EL (cell line): Measurements from ENCODE around the gene ASAP3.

ENCODE experiments used
- DNase-seq: peaks from one replicate; pipeline ENCODE4 v3.0.0-alpha.2; 2016

Gene ASAP3

GRCh38 chr1:23483321-23484252 is at the start of gene ASAP3:
TSS of gene ASAP3 (minus strand) at chr1:23484179. CDS start at chr1:23484133, 46 bp downstream.
- peak; percentile 55 for DNase-seq

DNA sequence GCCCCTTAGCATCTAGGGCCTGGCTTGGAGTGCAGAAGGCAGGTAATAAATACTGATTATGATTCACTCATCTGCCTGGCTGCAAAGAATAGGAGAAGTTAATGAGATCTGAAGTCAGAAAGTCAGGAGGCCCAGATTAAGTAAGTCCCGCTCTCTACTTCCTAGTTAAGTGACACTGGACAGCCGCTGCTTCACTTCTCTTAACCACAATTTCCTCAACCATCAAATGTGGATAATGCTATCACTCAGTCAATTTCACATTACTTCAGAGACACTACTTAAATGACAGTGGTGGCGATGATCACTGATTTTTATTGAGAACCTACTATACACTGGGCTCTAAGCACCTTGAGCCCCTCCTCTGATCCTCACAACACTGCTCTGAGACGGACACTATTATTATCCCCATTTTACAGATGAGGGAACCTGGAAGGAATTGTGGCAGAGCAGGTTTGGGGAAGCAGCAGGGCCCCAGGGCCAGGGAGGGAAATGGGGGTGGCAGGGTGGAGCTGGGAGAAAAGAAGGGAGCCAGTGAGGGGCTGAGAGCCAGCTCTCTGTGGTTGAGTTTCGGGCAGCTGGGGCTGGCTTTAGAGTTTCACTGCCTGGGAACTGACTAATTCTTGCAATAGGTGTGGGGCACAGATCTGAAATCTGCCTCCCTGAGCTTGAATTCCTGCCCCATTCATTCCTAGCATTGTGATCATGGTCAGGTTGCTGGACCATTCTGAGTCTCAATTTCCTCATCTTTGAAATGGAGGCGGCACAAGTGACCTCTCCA is 49.5 kb upstream of the ASAP3 start:
- no peak for DNase-seq

DNA sequence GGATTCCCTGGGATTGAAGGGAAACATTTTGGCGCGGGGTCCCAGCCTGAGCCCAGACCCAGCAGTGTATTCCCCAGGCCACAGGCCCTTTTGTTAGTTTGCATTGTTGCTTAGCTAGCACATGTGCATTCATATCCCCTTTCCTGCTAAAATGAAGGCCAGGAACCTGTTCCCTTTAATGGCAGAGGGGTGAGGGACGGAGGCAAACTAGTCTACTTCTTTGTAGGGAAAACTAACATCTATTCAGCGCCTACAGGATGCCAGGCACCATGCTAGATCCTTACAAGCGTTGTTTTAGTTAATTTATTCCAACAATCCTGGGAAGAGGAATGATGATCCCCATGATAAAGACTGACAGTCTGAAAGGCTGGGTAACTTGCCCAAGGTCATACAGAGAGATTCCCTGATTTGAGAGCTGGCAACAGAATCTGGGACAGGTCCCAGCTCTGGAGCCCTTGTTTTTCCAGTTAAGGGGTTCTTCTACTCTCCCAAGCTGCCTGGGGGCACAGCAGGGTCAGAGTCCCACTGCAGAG is 47.6 kb upstream of the ASAP3 start:
- no peak for DNase-seq

DNA sequence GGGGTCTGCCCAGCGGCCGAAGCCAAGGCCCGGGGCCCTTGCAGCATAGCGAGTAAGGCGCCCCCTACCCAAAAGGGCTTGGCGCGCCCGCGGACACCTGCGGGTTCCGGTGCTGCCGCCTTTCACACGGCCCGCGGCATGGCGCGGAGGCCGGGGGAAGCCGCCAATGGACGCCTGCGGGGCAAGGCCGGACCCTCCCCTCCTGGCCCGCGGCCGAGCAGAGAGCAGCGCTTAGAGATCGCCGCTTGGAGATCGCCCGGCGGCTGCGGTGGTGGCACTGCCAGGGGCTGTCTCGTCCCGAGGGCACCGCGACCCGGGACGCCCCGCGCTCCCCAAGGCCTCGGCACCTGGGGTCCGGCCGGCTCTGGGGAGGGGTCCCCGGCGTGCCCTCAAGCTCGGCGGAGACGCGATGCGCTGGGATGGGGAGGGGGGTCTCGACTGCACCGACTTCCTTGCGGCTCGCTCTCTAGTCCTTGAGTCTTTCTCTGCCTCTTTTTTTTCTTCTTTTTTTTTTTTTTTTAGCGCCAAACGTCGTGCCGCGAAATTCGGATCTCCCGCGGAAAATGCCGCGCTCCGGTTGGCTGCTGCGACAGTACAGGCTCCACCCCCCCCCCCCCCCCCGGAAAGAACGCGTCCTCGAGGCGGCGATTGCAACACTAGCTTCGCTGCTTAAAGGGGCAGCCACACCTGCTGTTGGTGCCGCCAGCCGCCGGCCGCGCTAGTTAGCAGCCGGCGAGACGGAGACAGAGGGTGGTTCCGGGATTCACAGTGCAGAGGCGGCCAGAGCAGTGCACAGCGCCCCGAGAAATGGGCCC is 47.0 kb upstream of the ASAP3 start, which contains the start of gene E2F2:
TSS of gene E2F2 (minus strand) at position 487 of the 815 bp plus-strand sequence. CDS start at position 47, 440 bp downstream.
- DNase-seq: peak; percentile 88

GRCh38 chr1:23530087-23530746 is 46.2 kb upstream of the ASAP3 start:
- no peak for DNase-seq

- peak; percentile 26 for DNase-seq
Measured at GRCh38 chr1:23529146-23530086, 45.4 kb upstream of the ASAP3 start.

DNA sequence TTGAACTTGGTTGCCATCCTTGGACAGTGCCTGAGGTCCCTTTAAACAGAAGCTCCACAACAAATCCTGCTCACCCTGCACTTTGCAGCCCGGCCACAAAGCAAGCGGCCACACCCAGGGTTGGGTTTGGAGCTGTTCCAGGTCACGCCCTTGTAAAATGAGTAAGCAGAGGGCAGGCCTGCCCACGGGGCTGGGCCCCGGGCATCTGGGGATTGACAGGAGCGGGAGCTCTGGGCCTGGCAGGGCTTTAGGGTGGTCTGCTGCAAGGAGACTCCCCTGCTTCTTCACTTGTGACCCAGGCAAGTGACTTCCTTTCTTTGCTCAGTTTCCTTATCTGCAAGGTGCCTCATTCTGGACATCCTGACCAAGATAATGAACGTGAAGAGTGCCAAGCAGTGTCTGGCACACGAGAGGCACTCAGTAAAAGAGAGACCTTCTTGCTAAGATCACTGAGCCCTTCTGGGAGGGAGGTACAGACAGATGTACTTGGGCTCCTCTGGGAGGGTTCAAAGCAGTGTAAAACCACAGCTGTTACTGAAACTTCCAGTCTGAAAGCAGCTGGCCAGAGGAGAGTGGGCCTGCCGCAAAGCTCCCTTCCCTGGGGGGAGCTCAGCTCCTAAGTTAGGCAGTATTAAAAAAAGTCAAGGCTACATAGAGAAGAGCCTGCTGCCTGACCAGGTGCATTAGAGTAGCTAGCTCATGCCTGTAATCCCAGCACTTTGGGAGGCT is 44.4 kb upstream of the ASAP3 start:
- DNase-seq: peak; percentile 87

DNA sequence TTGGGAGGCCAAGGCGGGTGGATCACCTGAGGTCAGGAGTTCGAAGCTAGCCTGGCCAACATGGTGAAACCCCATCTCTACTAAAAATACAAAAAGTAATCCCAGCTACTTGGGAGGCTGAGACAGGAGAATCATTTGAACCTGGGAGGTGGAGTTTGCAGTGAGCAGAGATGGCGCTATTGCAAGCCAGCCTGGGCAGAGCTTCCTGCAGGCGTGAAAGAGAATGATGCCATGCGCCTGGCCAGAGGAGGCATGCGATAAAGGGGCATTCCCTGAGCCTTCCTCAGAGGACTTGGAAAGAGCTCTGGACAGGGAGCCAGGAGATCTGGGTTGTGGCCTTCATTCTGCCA is 43.9 kb upstream of the ASAP3 start:
- DNase-seq: no peak

DNA sequence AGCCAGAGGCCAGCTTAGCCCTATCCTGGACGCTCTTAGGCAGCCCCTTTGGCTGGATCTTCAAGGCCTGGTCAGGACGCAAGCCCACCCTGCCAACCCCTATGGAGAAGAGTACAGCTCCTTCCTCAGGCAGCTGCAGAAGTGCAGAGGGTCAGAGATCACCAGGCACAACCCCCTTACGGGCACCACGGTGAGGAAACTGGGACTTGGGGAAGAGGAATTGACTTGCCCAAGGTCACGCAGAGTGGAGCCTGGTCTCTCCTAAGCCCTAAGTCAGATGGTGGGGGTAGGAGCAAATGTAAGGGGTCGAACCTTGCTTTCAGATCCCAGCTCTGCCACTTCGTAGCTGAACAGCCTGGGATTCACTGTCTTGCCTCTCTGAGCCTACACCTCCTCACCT is 43.4 kb upstream of the ASAP3 start:
- no peak for DNase-seq

DNA sequence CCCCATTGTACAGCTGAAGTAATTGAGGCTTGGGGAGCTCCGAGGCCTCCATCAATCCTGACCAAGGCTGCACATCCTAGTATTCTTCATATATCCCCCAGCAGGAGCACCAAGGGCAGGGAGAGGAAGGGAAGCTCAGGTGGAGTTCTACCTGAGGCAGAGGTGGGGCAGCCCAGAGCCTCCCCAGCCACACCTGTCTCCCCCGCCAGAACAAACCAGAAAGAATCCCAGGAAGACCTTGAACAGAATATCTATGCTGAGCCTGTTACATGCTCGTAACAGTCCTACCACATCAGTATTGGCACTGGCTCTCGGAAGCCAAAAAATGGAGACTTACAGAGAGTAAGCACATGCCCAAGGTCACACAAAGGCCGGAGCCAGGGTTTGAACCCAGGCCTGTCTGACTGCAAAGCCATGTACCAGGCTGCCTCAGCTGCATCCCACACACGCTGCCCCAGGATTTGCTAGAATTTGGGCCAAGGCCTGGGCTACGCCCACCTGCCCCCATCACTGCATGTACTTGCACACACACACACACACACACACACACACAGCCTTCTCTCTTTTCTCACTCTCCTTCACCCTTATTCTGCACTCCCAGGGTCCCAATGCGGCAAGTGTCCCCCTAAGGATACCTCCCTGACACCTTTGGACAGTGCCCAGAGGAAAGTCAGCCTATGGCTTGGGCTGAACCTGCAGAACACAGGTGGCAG is 42.5 kb upstream of the ASAP3 start:
- no peak for DNase-seq

- DNase-seq: no peak
Measured at GRCh38 chr1:23525558-23526250, 41.7 kb upstream of the ASAP3 start.

GRCh38 chr1:23524716-23525401 is 40.9 kb upstream of the ASAP3 start:
- DNase-seq: no peak

DNA sequence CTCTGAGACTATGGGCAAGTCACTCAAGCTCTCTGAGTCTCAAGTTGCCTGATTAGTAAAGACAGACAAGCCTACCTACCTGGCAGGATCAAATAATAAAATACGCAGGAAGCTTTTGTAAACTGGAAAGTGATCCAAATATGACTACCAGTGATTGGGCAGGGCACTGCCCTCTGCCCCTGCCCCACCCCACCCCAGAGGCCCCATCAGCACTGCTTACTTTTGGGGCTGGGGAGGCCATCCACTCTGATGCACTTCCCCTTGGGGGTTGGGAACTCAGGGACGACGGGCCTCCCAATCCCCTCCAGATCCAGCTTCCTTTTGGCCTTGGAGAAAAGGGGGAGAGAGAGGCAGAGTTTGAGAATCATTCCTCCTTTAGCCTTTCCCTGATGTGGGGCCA is 40.2 kb upstream of the ASAP3 start:
- DNase-seq: no peak

GRCh38 chr1:23522244-23522982 is 38.4 kb upstream of the ASAP3 start:
- no peak for DNase-seq

DNA sequence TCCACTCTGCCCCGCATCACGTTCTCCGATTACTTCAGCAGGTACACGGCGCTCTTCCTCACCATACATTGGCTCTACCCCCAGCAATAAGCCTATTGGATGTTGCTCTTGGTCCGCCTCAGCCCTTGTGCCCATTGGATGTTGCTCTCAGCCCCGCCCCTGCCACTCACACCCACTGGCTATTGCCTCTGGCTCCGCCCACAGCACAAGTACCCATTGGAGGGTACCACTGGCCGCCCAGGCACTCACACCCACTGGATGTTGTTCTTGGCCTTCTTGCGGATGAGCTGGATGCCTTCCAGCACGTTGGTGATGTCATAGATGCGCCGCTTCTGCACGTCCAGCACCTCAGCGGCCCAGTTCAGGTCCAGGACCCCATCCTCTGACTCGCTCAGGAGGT is 37.6 kb upstream of the ASAP3 start:
- no peak for DNase-seq

DNA sequence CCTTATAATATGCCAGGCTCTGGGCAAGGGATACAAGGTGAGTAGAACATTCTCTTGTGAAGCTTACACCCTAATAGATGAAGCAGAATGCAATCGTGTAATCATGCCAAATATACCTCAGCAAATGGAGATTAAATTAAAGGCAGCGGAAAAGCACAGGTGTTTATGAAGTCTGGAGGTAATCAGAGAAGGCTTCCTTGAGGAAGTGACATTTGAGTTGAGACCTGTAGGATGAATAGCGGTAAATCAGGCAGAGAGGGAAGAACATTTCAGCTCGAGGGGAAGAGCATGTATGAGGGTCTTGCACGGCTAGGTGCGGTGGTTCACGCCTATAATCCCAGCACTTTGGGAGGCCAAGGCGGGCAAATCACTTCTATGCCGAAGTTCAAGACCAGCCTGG is 33.6 kb upstream of the ASAP3 start:
- DNase-seq: no peak

- DNase-seq: no peak
Measured at GRCh38 chr1:23515905-23516304, 31.9 kb upstream of the ASAP3 start.
